T-helper 2 cell (primary cell): ENCODE measurements around the gene SPEN.

Source experiments
- DNase-seq, 5 experiments: peaks; one replicate each; pipeline versions ENCODE4 v3.0.0 to v3.0.0-alpha.2; 2012 to 2022

The SPEN gene

DNA sequence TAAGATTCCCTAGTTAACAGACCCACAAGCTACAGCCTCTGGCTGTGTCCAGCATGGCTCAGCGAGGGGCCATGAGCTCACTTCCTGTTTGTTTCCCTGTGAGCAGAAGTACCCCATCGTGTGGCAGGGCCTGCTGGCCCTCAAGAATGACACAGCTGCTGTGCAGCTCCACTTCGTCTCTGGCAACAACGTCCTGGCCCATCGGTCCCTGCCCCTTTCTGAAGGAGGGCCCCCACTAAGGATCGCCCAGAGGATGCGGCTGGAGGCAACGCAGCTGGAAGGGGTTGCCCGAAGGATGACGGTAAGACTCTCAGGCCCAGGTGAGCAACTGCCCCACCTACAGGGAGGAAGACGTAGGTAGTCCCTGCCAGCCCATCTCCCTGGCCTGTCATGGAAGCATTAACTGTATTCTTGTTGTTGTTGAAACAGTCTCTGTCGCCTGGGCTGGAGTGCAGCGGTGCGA, 90.2 kb downstream of the SPEN start:
- no peak for DNase-seq

DNA sequence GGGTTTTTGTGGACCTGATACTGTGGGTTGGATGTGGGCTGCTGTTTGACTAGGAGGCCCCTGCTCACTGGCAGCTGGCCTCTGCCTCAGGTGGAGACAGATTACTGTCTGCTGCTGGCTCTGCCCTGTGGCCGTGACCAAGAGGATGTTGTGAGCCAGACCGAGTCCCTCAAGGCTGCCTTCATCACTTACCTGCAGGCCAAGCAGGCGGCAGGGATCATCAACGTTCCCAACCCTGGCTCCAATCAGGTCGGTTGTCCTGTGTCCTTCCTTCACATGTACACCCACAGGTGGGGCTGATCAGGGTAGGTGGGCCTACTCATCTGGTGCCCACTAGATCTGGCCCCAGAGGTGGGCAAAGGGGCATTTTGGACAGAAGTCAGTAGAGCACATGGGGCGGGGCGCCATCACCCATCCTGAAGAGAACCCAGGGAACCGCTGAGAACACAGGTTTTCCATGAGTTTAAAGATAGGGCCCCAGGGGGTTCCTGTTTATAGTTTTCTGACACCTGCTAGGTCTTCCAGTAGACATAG, 91.2 kb downstream of the SPEN start:
- DNase-seq, result no peak

DNA sequence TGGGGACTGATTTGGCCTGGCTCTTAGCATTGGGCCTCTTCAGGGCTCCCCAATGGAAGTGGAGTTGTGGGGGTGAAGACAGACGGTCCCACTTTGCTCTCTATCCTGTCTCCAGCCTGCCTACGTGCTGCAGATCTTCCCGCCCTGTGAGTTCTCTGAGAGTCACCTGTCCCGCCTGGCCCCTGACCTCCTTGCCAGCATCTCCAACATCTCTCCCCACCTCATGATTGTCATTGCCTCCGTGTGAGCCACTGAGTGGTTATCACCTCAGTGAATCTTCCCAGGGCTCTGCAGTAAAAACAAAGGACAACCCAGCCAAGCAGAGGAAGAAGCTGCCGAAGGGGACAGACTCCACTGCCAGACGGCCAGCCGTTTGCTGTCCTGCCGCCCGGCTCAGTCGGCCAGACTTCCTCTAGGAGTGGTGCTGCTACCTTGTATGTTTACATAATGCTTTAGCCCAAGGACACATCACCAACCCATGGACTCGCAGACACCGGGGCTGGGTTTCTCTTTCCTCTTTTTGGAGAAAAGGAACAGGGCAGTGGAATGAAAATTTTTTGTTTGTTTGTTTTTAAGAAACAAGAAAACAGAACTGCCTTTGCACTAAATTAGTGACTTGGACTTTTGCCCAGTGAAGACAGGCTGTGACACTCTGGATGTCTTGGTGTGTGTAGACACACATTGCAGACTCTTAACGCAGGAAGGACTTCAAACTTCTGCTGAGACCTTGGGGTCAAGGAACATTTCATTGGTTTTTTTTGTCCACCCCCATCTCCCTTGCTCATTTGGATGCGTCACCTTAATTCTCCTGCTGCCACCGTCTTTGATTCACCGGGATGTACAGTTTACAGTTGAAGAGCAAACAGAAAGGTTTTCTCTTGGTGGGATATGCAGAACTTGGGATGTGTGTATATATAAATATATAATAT, 91.9 kb downstream of the SPEN start:
- DNase-seq, result no peak

DNA sequence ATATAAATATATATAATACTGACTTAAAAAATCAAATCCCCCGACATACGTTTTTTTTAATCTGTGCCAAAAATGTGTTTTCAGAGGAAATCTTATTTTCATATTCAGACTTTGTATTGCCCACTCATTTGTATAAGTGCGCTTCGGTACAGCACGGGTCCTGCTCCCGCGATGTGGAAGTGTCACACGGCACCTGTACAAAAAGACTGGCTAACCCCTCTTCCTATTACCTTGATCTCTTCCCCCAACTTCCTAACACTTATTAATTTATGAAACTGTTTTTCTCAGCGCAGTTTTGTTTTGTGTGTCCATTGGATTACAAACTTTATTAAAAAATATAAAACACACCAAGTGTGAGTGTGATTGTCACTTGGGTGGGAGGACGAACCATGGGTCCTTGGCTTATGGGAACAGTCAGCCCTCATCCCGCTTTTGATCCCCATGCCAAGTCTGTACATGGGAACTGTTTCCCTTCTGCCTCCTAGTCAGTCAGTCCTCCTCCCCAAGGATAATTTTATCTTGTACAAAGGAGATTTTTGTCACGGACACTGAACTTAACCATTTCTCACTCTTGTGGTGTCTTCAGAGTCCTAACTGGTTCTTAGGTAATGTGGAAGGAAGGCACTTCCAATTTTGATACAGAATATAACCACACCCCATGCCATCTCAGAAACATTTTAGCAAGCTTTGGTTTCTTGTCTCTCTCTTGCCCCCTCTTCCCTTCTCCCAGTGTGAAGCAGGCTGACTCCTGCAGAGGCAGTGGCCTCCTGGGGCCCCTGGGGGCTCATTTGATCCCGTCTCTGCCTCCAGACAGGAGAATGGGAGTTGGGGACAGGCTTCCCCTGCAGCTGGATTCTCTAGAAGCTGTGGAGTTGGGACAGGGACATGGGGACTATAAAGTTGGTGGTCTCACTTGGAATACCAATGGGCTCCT, 92.9 kb downstream of the SPEN start:
- DNase-seq, result no peak

- no peak for DNase-seq
These were observed 93.7 kb downstream of the SPEN start for GRCh38 chr1:15941044-15941840.

GRCh38 chr1:15941899-15942660, 94.6 kb downstream of the SPEN start:
- no peak for DNase-seq

DNA sequence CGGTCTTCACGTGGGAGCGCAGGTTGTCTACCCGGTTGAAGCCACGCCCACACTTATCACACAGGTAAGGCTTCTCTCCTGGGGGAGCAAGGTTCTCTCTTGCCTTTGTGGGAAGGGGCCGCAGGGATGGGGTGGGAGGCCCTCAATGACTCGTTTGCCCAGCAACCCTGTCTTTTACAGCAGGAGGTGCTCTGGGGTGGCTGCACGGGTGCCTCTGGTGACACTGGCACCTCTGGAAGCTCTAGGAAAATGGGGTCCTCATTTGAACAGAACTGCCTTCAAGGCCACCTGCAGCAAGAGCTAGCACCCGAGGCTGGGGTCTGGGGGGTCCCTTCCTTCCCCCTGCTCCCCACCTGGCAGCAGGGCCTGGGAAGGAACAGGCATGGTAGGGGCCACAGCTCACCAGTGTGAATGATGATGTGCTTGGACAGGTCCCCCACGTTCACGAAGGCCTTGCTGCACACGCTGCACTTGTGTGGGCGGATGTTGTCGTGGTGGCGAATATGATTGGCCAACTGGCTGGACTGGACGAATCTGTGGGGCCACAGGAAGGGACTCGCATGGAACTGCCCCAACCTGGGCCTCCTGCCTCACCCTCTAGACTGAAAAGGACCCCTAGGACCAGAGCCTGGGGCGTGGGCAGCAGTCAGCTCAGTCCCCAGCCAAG, 95.3 kb downstream of the SPEN start:
- no peak for DNase-seq

DNA sequence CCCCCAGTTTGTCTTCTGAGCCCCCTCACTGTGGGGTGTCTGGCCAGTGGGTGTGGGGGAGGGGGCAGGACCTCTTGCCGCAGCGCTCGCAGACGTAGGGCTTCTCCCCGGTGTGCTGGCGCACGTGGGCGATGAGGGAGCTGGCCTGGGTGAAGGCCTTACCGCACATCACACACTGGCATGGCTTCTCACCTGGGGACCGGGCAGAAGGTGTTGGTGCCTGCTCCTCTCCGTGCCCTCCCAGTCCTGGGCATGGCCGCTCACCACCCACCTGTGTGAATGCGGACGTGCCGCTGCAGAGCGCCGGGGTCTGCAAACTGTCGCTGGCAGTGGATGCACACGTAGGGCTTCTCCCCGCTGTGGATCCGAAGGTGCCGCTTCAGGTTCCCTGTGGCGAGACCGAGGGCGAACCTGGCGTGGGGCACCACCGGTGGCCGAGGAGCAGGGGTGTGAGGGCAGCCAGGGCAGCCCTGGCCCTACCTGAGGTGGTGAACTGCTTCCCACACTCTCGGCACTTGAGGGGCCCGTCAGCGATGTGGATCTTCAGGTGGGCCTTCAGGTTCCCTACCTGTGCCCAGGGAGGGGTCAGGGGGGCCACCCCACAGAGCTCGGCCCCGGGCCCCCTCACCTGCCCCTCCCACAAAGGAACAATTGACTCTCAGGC, 96.0 kb downstream of the SPEN start:
- DNase-seq, result no peak

- no peak for DNase-seq
These were observed 96.4 kb downstream of the SPEN start for GRCh38 chr1:15943992-15944307.

DNA sequence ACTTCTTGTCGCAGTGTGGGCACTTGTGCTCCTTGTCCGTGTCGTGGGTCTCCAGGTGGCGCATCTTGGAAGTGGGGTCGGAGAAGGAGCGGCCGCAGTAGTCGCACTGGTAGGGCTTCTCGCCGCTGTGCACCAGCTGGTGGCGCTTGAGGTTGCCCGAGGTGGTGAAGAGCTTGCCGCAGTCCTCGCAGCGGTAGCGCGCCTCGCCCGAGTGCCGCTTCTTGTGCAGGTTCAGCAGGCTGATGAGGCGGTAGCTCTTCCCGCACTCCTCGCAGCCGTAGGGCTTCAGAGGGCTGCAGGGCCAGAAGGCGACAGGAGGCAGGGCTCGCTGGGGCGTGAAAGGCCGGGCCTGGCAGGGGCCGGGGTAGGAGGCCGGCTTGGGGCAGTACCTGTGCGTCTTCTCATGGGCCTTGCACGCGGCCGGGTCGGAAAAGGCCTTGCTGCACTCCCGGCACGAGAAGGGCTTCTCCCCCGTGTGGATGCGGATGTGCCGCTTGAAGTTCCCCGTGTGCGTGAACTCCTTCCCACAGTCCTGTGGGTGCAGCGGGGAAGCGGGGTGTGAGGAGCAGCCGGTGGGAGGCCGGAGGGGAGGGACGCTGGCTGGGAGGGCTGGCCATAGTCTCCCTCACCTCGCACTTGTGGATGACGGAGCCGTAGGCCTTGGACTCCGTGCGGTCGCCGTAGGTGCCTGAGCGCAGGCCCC, 97.0 kb downstream of the SPEN start:
- no peak for DNase-seq

DNA sequence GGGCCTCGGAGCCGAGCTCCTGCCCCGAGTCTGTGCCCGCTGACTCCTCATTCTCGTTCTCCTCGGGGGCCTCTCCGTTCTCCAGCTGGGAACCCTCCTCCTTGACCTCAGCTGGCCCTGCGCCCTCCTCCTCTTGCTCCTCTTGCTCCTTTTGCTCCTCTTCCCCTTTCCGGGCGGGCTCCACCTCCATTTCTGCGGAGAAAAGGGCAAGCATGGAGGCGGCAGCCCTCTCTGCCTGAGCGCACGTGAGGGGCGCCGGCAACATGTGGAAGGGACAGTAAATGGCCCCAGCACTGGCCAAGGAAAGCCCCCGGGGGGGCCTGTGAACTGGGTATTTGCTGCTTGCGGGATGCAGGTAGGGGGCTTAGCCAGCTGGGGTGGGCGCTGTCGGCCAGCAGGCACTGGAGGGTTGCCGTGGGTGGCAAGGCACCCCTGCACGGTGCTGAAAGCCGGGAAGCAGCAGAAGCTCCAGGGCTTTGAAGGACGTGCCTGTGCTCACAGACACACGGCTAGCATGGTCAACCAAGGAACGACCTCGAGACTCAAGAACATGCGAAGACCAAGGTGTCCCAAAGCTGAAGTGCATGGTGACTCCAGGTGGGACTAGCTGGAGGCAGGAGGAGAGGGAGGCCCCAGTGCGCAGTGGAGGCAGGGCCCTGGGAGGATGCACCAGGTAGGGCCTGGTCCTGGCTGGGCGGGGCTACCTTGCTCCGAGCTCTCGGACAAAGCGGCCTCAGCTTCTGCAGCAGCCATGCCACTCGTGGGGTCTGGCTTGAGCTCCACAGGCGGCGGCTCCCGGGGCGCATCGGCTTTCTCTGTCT, 97.7 kb downstream of the SPEN start:
- no peak for DNase-seq

DNA sequence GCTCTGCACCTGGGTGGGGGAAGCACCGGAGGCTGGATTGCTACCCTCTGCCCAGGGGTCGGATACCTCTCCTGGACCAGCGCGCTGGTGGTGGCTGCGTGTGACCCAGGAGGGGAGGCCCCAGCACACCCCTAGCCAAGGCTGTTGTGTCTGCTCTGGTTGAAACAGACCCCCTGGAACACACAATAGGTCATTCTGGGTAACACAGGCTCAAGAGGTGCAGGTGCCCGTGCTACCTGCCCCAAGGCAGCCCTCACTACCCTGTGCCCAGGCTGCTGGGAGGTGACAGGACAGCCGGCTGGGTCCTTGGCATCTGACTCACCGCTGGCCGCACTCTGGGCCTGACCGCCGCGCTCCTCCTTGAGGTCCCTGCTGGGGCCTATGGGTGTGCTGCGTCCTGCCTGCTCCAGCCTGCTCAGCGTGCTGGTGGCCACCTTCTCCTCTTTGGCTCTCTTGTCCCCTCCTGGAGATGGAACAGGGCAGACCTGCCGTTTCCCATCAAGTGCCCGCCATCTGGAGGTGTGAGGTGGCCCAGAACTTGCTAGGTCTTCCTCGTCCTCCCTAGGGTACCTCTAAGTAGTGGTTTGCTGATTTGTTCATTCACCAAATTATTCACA, 98.4 kb downstream of the SPEN start:
- no peak for DNase-seq

DNA sequence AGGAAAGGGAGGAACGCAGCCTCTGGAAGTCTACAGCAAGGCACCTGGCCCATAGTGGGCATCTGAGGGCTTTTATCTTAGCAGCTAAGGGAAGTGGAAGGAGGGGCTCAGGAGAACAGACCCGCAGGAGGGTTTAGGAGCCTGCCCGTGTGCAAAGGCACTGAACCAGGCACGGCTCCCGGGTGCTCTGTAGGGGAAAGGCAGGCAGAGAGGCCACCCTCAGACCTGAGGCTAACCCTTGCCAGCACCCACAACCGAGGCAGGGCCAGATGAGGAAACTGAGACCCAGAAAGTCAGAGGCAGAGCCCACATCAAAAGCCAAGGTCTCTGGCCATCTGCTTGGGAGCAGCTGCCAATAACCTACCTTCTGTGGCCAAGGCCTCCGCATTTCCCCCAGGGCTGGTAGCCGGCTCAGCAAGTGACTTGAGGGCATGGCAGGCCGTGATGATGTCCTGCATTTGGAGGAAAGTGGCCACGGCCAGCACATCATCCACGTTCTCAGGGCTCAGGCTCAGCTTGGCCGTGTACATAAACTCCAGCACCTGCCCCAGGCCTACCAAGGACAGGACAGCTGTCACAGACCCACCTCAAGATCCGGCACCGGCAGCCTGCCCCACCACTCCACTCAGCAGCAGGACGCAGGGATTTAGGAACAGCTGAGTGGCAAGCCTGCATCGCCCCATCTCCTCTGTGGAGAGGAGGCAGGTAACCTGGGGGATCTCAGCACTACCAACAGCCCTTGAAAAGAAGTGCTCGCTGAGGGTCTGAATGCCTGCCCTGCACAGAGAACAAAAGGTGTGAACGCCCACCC, 99.3 kb downstream of the SPEN start:
- no peak for DNase-seq

DNA sequence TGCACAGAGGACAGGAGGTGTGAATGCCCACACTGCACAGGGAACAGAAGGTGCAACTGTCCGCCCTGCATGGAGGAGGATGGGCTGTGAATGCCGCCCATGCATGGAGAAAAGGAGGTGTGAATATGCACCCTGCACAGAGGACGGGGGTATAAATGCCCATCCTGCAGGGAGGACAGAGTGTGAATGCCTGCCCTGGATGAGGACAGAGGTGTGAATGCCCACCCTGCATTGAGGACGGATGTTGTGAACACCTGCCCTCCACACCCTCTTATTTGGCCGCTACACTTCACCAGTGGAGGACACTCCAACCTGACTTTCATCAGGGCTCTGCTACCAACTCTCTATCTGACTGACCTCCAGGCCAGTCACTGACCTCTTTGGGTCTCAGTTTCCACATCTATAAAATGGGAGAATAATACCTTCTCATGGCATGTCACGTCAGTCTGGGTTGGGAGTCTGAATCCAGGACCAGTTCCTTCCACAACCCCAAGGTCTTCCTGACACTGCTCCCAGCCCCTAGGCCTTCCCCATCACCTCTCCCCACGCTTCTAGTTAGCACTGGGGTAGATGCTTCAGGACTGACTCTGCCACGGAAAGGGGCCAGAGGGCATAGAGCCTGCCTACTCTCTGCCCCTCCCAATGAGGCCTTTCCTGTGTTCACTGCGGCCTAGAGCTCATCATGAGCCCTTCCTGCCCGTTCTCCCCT, 100.0 kb downstream of the SPEN start:
- DNase-seq, result peak in 1 of 5 experiments; percentile 46

DNA sequence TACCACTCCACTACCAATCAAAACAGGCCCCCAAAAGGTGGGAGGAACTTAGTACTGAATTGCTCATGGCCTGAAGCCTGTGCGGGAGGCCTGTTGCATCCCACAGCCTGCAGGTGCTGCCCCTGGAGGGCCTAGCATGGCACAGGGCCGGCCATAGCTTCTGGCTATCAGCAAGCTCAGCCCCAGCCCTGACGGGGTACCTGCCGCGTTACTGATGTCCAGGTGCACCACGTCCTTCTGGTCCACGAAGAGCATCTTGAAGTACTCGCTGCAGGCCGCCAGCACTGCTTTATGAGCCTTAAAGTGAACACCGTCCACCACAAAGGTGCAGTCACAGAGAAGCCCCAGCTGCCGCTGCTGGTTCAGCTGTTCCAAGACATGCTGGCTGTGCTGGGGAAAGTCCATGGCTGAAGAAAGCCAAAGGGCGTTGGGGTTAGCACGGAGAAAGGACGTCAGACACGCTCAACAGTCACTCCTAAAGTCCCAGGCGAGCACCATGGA, 100.6 kb downstream of the SPEN start:
- DNase-seq, result no peak

DNA sequence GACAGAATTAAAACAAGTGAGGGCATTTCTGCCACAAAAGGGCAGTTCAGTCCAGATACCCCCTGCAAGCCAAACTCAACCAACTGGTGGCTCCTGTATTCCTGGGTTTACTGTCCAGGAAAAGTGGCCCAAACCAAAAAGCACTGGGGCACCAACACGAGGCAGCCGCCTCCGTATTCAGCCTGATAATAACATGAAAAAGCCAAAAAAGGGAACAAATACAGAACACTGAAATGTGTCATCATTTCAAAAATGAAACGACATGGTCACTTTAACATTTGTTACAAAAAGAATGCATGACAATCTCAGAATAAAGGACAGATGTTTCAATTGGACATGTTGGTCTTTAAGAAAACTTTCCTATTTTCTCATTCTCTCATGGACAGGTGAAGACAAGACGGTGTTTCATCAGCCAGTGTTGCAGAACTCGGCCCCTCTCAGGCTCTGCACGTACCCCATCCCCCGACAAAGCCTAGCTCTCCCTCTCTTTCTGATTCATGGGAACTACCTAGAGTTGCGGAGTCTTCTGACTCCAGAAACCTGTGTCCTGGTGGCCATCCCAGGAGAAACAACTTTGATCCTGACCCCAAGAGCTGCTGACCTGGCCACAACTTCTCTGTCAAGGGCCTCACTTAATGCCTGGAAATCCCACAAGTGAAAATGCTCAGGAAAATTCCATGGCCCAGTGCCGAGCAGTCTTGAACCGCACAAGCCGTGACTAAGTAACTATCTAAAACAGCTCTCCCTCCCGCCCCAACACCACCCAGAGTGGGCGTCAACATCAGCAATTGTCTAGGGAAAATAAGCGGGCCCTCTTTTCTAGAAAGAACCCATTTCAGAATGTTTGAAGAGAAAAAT, 101.3 kb downstream of the SPEN start:
- no peak for DNase-seq
